Activated CD8-positive, alpha-beta T cell treated with anti-CD3 and anti-CD28 coated beads, Interleukin-2, amount 10 ng/mL, durations not matched to agents 7 days and 5 days (primary cell): ENCODE results near the gene PTPN14. TPM values are rescaled to one million over a fixed set of nuclear protein-coding genes. Genes with fewer than 3 reads are reported as not detected.

ENCODE experiments used
- ATAC-seq: fragments of 150-1000 bp; cut with Tn5 transposase; one replicate; pipeline ENCODE4 v1.10.0; 2021; ENCODE audit warnings: moderate library complexity
- CTCF ChIA-PET: fragments of 350-600 bp; sonication (Branson Sonifier 250); formaldehyde crosslinking; loops from one replicate; lab custom pipeline; 2021; ENCODE audit warnings: antibody characterized with exemption; lab: Charles Lee
- POLR2A ChIA-PET: fragments of 350-600 bp; sonication (Branson Sonifier 250); formaldehyde crosslinking; loops from one replicate; lab custom pipeline; 2021; ENCODE audit warnings: antibody characterized with exemption; lab: Charles Lee
- DNase-seq: peaks from one replicate; pipeline ENCODE4 v3.0.0-alpha.2; 2020
- H3K27ac Mint-ChIP-seq: one replicate; pipeline ENCODE4 v1.8.0; 2021; ENCODE audit warnings: mild to moderate bottlenecking, mixed read lengths
- H3K27me3 Mint-ChIP-seq: one replicate; pipeline ENCODE4 v1.8.0; 2021; ENCODE audit warnings: low read depth, mixed read lengths
- H3K36me3 Mint-ChIP-seq: one replicate; pipeline ENCODE4 v1.8.0; 2021; ENCODE audit warnings: low read depth, mixed read lengths
- H3K4me1 Mint-ChIP-seq: one replicate; pipeline ENCODE4 v1.8.0; 2021; ENCODE audit warnings: low read depth, mixed read lengths
- H3K4me3 Mint-ChIP-seq: one replicate; pipeline ENCODE4 v1.8.0; 2021; ENCODE audit warnings: mild to moderate bottlenecking, mixed read lengths
- H3K9me3 Mint-ChIP-seq: one replicate; pipeline ENCODE4 v1.8.0; 2022; ENCODE audit warnings: mixed read lengths; ENCODE audit not compliant: insufficient read depth
- total RNA-seq, 2 experiments: library from RNA; stranded (reverse); gene quantifications; one replicate each; pipeline ENCODE4 v1.2.3, GENCODE V29; 2021

Gene PTPN14
- total RNA-seq, 2 experiments from 2014 or later: 0.13 to 0.21 TPM

DNA sequence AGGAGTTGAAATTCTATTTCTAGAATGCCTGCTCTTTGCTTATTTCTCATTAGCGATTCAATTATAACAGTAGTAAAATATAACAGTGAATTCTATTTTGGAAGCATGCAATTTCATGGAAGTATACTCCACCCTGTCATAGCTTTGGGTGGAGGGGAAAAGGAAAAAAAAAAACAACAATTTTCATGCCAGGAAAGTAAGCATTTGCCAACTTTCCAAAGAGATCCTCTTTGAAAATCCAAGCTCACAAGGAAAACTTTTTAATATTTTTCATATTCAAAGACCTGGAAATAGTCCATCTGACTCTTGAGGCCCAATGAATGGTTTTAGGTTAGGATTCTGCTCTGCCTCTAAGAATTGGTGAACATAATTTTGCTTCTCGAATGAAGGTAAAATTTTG is 134.5 kb downstream of the PTPN14 start:
- DNase-seq (no peak), ATAC-seq (no peak)
- peaks cover 42% of the 10 kb centered on the region for H3K4me1 Mint-ChIP-seq
- peaks cover 3% of the 10 kb centered on the region for H3K27me3 Mint-ChIP-seq
- no peaks in the 10 kb centered on the region for H3K9me3 Mint-ChIP-seq
- H3K36me3 Mint-ChIP-seq: peaks cover 4% of the 10 kb centered on the region
- ChIA-PET CTCF (interaction anchor here (1.0 to 2.0 kb wide), 3 partner anchors 9 to 85 kb away, joined by 3 to 6 read pairs (median 3); no protein-coding TSS in a partner anchor), POLR2A (no interaction called here)
- no peak overlapping the region for H3K4me3 Mint-ChIP-seq
- H3K27ac Mint-ChIP-seq: no peak overlapping the region

DNA sequence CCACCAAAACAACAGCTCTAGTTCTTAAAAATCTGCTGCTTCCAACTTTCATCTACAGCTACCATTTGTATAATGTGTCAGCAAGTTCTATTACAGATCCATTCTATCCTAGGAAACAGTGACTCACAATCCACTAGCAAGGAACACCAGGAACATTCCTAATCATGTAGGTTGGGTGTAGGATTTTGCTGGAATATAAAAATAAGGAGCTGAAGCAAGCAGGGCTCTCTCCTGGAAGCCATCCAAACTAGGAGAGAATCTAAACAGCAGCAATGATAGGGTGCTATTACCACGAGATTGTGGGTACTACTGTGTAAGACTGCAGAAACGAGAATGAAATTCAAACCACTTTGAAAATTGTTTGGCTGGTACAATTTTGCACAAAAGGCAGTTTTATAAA is 135.0 kb downstream of the PTPN14 start:
- CTCF ChIA-PET: interaction anchor here (1.0 to 2.0 kb wide), 4 partner anchors 9 to 85 kb away, joined by 3 to 6 read pairs (median 4); no protein-coding TSS in a partner anchor
- Mint-ChIP-seq H3K4me1 (peaks cover 42% of the 10 kb centered on the region), H3K36me3 (no peaks in the 10 kb centered on the region), H3K27me3 (no peaks in the 10 kb centered on the region), H3K9me3 (no peaks in the 10 kb centered on the region), H3K4me3 (no peak overlapping the region), H3K27ac (no peak overlapping the region)
- DNase-seq: no peak
- no peak for ATAC-seq
- POLR2A ChIA-PET: no interaction called here

DNA sequence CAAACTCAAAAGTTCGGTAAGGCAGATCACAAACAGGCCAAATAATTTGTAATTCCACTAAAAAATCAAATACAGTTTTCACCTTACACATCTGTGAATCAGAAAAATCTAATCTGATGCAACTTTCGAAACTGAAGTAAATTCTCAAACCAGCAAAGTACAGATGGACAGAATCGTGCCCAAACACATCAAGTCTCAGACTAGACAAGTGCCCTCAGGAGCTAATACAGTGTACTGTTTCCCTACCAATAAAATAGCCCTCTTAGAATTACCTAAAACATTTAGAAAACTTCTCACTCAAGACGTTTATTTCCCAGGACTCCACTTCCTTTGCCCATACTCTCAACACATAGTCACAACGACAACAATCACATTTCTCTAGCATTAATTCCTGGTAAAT is 136.3 kb downstream of the PTPN14 start:
- CTCF ChIA-PET: interaction anchor here (2.0 kb wide), 1 partner anchor 83 kb away, joined by 6 read pairs; no protein-coding TSS in a partner anchor

DNA sequence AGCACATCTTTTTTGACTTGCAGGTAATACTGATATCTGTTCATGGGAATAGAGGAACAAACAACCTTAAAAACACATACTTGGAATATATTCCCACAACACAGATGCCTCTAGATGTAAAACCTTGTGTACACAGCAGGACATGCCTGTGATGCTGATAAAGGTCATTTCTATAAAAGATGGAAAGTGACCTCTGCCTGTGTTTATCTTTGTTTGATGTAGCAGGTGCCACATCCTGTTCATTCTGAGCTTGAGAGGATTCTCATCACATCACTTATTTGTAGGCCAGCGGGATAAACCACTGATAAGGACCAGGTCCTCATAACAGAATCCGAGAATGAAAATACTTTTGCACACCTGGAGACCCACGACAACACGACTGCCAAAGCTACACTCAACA is 136.7 kb downstream of the PTPN14 start:
- no peak for ATAC-seq
- ChIA-PET POLR2A (no interaction called here), CTCF (no interaction called here)

More for the DNA sequence above, 136.3 kb downstream of the PTPN14 start:
- Mint-ChIP-seq H3K4me3 (no peak overlapping the region), H3K9me3 (no peaks in the 10 kb centered on the region), H3K4me1 (peaks cover 42% of the 10 kb centered on the region), H3K27me3 (no peaks in the 10 kb centered on the region), H3K27ac (no peak overlapping the region), H3K36me3 (no peaks in the 10 kb centered on the region)
- POLR2A ChIA-PET: interaction anchor here (0.6 kb wide), 1 partner anchor 69 kb away, joined by 3 read pairs; no protein-coding TSS in a partner anchor
- DNase-seq (no peak), ATAC-seq (no peak)

DNA sequence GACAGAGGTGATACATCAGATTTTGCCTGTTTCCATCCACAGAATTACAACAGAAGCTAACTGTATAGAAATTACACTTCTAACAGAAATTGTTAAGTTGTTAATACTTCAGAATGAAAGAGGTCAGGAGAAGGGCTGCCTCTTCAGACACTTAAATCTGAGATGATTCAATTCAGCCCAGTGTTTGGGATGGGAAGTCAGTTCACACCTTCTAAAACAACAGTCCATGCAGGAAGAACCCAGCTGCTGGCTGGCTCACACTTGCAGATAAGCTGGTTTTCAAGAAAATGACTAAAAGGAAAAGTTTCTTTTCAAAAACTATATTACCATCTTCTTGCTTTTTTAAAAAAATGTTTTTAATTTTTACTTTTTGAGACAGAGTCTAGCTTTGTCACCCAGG is 138.1 kb downstream of the PTPN14 start:
- POLR2A ChIA-PET: no interaction called here
- H3K36me3 Mint-ChIP-seq: no peaks in the 10 kb centered on the region
- H3K4me1 Mint-ChIP-seq: peaks cover 30% of the 10 kb centered on the region
- no peaks in the 10 kb centered on the region for H3K9me3 Mint-ChIP-seq
- CTCF ChIA-PET: interaction anchor here (0.7 to 1.1 kb wide), 4 partner anchors 9 to 152 kb away, joined by 3 read pairs; no protein-coding TSS in a partner anchor
- no peak for DNase-seq
- H3K4me3 Mint-ChIP-seq: no peak overlapping the region
- H3K27ac Mint-ChIP-seq: no peak overlapping the region
- H3K27me3 Mint-ChIP-seq: no peaks in the 10 kb centered on the region
- no peak for ATAC-seq

More for the DNA sequence above, 136.7 kb downstream of the PTPN14 start:
- no peaks in the 10 kb centered on the region for H3K9me3 Mint-ChIP-seq
- H3K27me3 Mint-ChIP-seq: no peaks in the 10 kb centered on the region
- no peak overlapping the region for H3K27ac Mint-ChIP-seq
- H3K4me1 Mint-ChIP-seq: peaks cover 42% of the 10 kb centered on the region
- H3K4me3 Mint-ChIP-seq: no peak overlapping the region
- DNase-seq: no peak
- no peaks in the 10 kb centered on the region for H3K36me3 Mint-ChIP-seq

DNA sequence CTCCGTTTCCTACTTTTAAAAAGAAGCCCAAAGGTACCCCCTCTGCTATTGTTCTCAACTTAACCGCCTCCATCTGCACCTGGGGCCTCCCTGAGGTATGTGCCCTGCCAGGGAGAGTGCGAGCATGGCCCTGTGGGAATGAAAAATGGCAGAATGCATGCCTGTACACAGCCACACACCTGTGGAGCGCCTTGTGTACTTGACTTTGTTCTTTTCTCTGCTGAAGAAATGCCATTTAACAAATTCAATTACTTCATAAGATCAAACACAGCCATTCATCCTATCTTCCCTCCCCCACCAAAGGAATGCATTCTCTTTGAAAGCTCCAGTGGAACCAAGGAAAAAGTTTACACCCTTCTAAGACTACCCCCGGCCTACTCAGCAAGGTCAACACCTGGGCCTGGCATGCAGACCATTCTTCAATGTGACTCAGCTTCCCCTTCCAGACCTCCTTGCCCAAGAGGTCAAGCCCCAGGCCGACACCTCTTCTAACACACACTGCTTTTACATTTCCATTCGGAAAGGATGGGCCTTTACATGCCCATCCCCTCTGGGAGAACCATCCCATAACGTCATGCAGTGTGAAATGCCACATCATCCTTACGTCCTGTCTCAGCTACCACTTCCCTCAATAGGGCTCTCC is 146.7 kb downstream of the PTPN14 start:
- ATAC-seq (no peak), DNase-seq (no peak)
- Mint-ChIP-seq H3K9me3 (no peaks in the 10 kb centered on the region), H3K4me3 (no peak overlapping the region), H3K27me3 (peaks cover 6% of the 10 kb centered on the region), H3K27ac (no peak overlapping the region), H3K4me1 (peaks cover 13% of the 10 kb centered on the region), H3K36me3 (peaks cover 4% of the 10 kb centered on the region)
- CTCF ChIA-PET: interaction anchor here (0.9 to 2.5 kb wide), 5 partner anchors 9 to 143 kb away, joined by 3 to 9 read pairs (median 3); no protein-coding TSS in a partner anchor
- POLR2A ChIA-PET: interaction anchor here (0.9 to 1.2 kb wide), 2 partner anchors 35 to 98 kb away, joined by 3 to 4 read pairs; no protein-coding TSS in a partner anchor

DNA sequence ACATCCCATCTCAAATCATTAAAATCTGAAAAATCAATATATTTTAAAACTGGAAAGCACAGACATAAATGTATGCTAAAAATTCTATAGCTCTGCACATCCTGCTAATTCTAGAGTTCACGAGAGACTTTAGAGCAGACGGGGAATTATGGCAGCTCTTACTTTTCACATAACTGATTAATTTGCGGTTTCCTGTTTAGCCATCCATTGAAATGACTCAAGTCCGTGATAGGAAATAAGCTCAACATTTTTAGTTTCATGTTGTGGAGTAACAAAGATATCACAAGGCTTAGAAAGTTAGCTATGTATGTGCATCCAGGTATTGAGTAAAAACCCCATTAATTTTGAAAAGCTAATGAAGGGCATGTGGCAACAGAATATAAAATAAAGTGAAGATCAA is 147.2 kb downstream of the PTPN14 start:
- no peak overlapping the region for H3K4me3 Mint-ChIP-seq
- DNase-seq (no peak), ATAC-seq (no peak)
- H3K36me3 Mint-ChIP-seq: peaks cover 10% of the 10 kb centered on the region
- peaks cover 18% of the 10 kb centered on the region for H3K4me1 Mint-ChIP-seq
- H3K9me3 Mint-ChIP-seq: no peaks in the 10 kb centered on the region
- peaks cover 6% of the 10 kb centered on the region for H3K27me3 Mint-ChIP-seq
- no peak overlapping the region for H3K27ac Mint-ChIP-seq
- ChIA-PET POLR2A (interaction anchor here (0.9 to 1.2 kb wide), 2 partner anchors 36 to 98 kb away, joined by 3 to 4 read pairs; no protein-coding TSS in a partner anchor), CTCF (interaction anchor here (0.9 to 2.5 kb wide), 6 partner anchors 9 to 143 kb away, joined by 3 to 9 read pairs (median 4); no protein-coding TSS in a partner anchor)

DNA sequence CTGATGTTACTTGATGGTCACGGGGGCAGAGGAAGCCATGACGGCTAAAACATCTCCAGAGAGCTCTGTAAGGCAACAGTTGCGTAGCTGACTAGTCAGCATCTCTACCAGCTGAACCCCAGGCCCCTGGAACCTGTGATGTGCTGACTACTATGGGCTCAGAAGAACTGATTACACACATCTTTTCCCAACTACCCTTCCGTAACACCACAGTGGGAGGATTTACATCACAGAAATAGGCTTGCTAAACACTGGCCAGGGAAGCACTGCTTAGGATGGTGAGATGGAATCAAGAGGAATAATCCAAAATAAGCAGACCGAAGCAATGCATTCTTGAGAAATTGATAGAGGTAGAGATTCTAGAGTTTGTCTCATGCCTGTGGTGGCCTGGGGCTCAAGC is 148.0 kb downstream of the PTPN14 start:
- ChIA-PET POLR2A (interaction anchor here (1.2 kb wide), 1 partner anchor 36 kb away, joined by 4 read pairs; no protein-coding TSS in a partner anchor), CTCF (interaction anchor here (0.9 to 1.6 kb wide), 6 partner anchors 10 to 75 kb away, joined by 3 to 4 read pairs (median 3); no protein-coding TSS in a partner anchor)
- Mint-ChIP-seq H3K27ac (no peak overlapping the region), H3K27me3 (peaks cover 6% of the 10 kb centered on the region), H3K36me3 (peaks cover 13% of the 10 kb centered on the region), H3K9me3 (no peaks in the 10 kb centered on the region), H3K4me1 (peaks cover 22% of the 10 kb centered on the region), H3K4me3 (no peak overlapping the region)
- no peak for ATAC-seq
- DNase-seq: no peak

DNA sequence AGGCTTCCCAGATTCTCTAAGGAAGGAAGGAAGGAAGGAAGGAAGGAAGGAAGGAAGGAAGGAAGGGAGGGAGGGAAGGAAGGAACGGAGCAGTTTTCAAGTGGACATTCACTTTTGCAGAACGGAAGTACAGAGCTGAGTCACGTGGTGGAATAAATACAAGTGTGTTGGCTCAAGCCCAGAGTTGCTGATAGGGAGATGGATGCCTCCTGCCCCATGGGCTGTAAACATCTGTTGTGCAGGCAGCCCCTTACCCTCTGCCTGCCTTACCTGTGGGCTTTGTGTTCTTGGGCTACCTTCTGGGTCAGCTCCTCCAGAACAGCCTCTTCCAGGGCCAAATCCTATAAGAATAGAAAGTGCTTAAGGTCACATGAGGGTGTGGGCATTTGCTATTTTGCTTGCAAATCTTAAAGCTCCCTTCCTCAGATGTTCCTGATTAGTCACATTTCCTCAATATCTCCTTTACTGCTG is 148.8 kb downstream of the PTPN14 start:
- Mint-ChIP-seq H3K27ac (no peak overlapping the region), H3K27me3 (peaks cover 6% of the 10 kb centered on the region), H3K4me1 (peaks cover 28% of the 10 kb centered on the region), H3K4me3 (no peak overlapping the region), H3K9me3 (no peaks in the 10 kb centered on the region), H3K36me3 (peaks cover 17% of the 10 kb centered on the region)
- ATAC-seq (no peak), DNase-seq (no peak)
- ChIA-PET POLR2A (no interaction called here), CTCF (interaction anchor here (1.0 to 1.4 kb wide), 2 partner anchors 11 to 13 kb away, joined by 3 to 4 read pairs; no protein-coding TSS in a partner anchor)

DNA sequence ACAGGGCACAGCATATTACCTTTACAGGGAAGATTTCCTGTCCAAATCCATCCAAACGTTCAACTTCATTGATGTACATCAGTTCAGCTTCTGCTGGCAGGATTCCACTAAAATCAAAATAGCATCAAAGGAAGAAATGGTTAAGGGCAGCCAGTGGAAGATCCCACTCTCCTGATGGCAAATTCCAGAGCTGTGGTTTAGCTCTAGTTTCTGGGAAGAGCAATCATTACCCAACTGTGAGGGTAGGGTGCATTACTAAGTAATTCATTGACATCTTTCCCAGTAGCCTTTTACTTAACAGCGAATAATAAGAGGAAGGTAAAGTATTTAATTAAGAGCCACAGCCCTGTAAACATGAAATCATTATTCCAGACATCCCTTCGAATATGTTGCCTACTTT is 149.7 kb downstream of the PTPN14 start:
- ATAC-seq: no peak
- H3K27ac Mint-ChIP-seq: no peak overlapping the region
- H3K4me3 Mint-ChIP-seq: no peak overlapping the region
- DNase-seq: no peak
- POLR2A ChIA-PET: interaction anchor here (0.9 kb wide), 1 partner anchor 26 kb away, joined by 3 read pairs; no protein-coding TSS in a partner anchor
- CTCF ChIA-PET: no interaction called here
- peaks cover 2% of the 10 kb centered on the region for H3K27me3 Mint-ChIP-seq
- peaks cover 4% of the 10 kb centered on the region for H3K9me3 Mint-ChIP-seq
- H3K4me1 Mint-ChIP-seq: peaks cover 37% of the 10 kb centered on the region
- H3K36me3 Mint-ChIP-seq: peaks cover 19% of the 10 kb centered on the region

DNA sequence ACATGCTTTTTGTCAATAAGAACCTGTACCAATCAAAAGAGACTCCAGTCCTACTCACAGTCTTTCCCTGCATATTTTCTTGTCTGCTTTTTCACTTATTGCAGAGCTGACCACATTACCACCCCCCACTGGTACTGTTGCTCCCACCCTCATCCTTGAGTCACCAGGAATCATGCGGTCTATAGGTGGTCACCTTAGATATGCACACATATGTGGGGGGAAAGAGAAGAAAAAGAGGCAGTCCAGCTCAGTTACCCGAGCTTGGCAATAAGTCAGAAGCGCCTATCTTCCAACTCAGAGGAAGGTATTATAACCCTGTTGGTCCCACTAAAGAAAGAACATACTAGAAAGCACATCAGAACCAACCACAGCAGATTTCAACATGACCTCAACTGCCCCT is 151.3 kb downstream of the PTPN14 start:
- ChIA-PET CTCF (interaction anchor here (1.2 kb wide), 1 partner anchor 67 kb away, joined by 5 read pairs; no protein-coding TSS in a partner anchor), POLR2A (no interaction called here)
- no peaks in the 10 kb centered on the region for H3K27me3 Mint-ChIP-seq
- ATAC-seq: no peak
- peaks cover 42% of the 10 kb centered on the region for H3K4me1 Mint-ChIP-seq
- DNase-seq: no peak
- H3K4me3 Mint-ChIP-seq: no peak overlapping the region
- peaks cover 23% of the 10 kb centered on the region for H3K36me3 Mint-ChIP-seq
- H3K9me3 Mint-ChIP-seq: peaks cover 8% of the 10 kb centered on the region
- no peak overlapping the region for H3K27ac Mint-ChIP-seq

DNA sequence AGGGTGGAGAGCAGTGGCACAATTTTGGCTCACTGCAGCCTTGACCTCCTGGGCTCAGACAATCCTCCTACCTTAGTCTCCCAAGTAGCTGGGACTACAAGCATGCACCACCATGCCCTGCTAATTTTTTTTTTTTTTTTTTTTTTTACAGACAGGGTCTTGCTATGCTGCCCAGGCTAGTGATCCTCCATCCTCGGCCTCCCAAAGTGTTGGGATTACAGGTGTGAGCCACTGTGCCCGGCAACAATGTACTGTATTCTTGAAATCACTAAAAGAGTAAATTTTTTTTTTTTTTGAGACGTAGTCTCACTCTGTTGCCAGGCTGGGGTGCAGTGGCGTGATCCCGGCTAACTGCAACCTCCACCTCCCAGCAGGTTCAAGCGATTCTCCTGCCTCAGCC is 152.9 kb downstream of the PTPN14 start:
- Mint-ChIP-seq H3K4me3 (no peak overlapping the region), H3K27me3 (no peaks in the 10 kb centered on the region), H3K9me3 (peaks cover 8% of the 10 kb centered on the region), H3K27ac (no peak overlapping the region), H3K4me1 (peaks cover 38% of the 10 kb centered on the region), H3K36me3 (peaks cover 23% of the 10 kb centered on the region)
- DNase-seq: no peak
- ChIA-PET POLR2A (no interaction called here), CTCF (interaction anchor here (1.3 kb wide), 1 partner anchor 18 kb away, joined by 3 read pairs; no protein-coding TSS in a partner anchor)
- no peak for ATAC-seq
